ENCODE measurements around the gene ZNF181.

The ZNF181 gene

GRCh38 chr19:34759218-34759917 is 25.3 kb downstream of the ZNF181 start:
- DNase-seq, result no peak

DNA sequence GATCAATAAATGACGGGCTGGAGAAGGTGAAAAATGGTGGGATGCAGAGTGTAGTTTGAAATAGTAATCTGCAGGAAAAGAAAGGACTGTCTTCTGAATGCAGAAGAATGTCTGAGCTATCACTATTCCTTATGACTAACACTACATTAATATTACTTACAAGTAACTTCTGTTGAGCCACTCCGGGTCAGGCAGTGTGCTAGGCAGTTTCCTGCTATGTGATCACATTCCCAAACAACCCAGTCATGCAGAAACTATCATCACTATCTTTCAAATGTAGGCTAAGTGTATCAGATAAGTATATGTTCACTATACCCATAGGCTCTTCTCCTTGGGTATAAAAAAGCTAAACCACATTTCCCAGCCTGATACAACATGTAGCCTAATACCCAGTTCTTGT is 32.3 kb downstream of the ZNF181 start:
- DNase-seq, result no peak

GRCh38 chr19:34767951-34768350 is 33.9 kb downstream of the ZNF181 start:
- no peak for DNase-seq

- peak; percentile 95 for DNase-seq
Observed at GRCh38 chr19:34772697-34773554, 38.9 kb downstream of the ZNF181 start, which contains the start of gene ZNF599. ZNF599 (minus strand) TSS chr19:34773215; CDS start chr19:34772841, 374 bp downstream.

GRCh38 chr19:34773555-34773864 is 39.5 kb downstream of the ZNF181 start:
- DNase-seq, result no peak

DNA sequence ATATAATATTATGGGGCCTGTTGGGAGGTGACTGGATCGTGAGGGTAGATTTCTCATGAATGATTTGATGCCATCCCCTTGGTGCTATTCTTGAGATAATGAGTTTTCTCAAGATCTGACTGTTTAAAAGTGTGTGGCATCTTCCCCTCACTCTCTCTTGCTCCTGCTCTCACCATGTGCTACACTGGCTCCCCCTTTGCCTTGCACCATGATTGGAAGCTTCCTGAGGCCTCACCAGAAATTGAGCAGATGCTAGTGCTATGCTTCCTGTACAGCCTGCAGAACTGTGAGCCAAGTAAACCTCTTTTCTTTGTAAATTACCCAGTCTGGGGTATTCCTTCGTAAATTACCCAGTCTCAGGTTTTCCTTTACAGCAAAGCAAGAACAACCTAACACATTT is 40.8 kb downstream of the ZNF181 start:
- DNase-seq, result no peak

GRCh38 chr19:34778342-34778741 is 44.3 kb downstream of the ZNF181 start:
- DNase-seq, result no peak

- DNase-seq, result no peak
Observed at GRCh38 chr19:34779652-34780051, 45.6 kb downstream of the ZNF181 start.

DNA sequence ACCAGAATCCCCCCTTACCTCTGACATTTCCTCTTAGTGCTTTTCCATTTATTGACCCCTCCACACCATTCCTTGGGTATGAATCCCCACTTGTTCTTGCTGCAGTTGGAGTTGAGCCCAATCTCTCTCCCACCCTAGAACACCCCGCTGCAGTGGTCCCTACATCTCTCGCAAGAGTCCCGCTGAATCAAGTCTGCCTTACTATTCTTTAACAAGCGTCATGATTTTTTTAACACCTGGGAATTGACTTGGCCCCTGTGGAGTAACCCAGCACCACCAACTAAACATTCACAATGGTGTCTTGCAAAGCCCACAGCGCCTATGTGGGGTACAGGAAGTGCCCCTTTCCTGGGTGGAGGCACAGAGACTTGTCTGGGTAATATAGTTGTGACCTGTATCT is 52.2 kb downstream of the ZNF181 start:
- no peak for DNase-seq

DNA sequence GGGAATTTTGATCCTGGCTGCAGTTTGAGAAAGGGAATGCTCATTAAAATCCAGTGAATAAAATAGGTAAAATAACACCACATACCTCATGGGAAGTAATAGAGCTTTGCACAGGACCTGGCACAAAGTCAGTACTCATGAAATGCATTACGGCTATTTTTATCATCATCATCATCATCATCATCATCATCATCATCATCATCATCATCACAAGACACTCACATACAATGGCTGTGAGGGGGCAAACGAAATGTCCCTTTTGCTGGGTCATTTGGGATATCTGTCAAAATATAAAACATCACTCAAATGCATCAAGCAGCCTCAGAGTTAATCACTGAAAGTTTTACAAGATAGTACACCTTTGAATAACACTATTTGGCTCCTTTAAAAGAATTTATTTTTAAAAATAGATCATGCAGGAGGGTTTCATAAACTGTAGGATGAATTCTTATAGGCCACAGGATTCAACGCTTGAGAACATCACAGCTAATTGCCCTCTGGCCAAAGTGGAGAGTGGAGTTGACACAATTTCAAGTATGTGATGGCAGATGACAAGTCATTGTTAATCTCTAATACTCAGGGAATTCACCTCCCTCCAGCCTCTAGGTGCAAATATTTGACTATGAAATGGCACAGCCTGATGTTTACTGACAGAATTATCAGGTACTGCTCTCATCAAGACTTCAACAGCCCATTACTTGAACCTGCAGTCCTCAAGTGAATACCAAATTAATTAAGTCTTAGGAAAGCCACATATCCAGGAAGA is 53.2 kb downstream of the ZNF181 start:
- DNase-seq, result no peak

- no peak for DNase-seq
Observed at GRCh38 chr19:34788074-34788473, 54.0 kb downstream of the ZNF181 start.

DNA sequence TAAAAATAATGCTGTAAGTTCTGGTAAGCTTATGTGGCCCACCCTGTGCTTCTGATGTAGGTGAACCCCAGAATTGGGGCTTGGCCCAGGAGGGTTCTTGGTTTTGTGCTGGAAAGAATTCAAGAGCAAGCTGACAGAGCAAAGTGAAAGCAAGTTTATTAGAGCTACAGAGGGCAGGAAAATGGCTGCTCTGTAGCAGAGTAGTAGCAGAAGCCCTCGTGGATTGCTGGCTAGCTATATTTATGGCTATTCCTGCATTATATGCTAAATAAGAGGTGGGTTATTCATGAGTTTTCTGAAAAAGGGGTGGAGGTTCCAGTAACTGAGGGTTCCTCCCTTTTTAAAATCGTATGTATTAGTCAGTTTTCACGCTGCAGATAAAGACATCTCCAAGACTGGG is 59.5 kb downstream of the ZNF181 start:
- DNase-seq, result no peak

GRCh38 chr19:34794066-34794960 is 60.3 kb downstream of the ZNF181 start:
- no peak for DNase-seq
